ENCODE measurements around the gene NSUN7.

DNA sequence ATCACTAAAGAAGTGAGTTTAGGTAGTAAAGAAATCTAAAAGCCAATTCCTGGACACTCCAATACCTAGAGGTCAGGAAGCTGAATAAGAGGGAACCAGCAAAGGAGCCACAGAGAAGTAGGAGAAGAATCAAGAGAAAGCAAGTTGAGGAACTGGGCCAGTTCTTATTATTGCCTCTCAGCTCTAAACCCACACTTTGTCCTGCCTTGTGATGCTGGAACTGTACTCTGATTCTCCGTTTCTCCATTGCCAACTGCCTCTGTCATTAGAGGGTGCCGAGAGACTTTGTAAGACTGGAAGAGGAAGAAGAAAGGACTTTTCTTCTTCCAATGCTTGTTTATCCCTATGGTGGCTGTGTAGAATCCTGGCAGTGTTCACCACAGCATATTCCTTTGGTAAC lies 38.6 kb downstream of the NSUN7 start:
- no peak for TF ChIP-seq POLR2A (IDR thresholded peaks at IDR 0.05)
- TF ChIP-seq, protein P1, sequence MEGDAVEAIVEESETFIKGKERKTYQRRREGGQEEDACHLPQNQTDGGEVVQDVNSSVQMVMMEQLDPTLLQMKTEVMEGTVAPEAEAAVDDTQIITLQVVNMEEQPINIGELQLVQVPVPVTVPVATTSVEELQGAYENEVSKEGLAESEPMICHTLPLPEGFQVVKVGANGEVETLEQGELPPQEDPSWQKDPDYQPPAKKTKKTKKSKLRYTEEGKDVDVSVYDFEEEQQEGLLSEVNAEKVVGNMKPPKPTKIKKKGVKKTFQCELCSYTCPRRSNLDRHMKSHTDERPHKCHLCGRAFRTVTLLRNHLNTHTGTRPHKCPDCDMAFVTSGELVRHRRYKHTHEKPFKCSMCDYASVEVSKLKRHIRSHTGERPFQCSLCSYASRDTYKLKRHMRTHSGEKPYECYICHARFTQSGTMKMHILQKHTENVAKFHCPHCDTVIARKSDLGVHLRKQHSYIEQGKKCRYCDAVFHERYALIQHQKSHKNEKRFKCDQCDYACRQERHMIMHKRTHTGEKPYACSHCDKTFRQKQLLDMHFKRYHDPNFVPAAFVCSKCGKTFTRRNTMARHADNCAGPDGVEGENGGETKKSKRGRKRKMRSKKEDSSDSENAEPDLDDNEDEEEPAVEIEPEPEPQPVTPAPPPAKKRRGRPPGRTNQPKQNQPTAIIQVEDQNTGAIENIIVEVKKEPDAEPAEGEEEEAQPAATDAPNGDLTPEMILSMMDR (IDR thresholded peaks at IDR 0.05), result no peak

Data from body of pancreas (tissue), 4 donors.